ENCODE measurements around the gene MYBPC3.

DNA sequence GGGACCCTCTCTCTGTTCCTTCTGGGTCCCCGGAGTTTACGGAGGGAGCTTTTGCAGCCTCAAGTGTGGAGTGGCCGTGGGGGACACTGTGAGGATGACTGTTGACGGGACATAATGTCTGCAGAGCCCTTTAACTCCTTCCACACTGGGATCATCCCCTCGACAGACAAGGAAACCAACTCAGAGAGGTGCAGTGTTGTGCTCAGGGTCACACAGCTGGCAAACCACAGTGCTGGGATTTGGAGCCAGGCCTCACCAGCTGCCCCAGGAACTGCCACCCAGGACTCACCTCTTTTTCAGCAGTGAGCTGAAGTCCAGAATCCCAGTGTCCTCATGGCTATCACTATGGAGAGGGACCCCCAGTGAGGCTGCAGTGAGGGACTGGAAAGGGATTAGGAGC, 5.4 kb downstream of the MYBPC3 start:
- no peak for TF ChIP-seq TAF1 (IDR thresholded peaks at IDR 0.05; ENCODE audit: low read depth, low read length)
- TF ChIP-seq POLR2A (IDR thresholded peaks at IDR 0.05; ENCODE audit: low read depth, low read length) = no peak
